GM19455 (cell line): ENCODE data around the gene MCEE.
A peak's percentile ranks its signal among the peaks of the same experiment; 100 is the strongest.
"Not testable (repeated sequence)": the region's sequence is repeated elsewhere in the genome, so short reads cannot be mapped to it uniquely, and the experiment has no call there.

Experiments
- ATAC-seq: cut with Tn5 transposase; IDR thresholded peaks from one replicate; pipeline ENCODE4 v1.9.1; 2021; ENCODE audit not compliant: unreplicated experiment

The MCEE gene

GRCh38 chr2:71130152-71130904, at the start of gene MCEE, which contains the start of gene MPHOSPH10:
Gene MCEE (minus strand): TSS chr2:71130229. CDS start chr2:71130219, 10 bp downstream.
Gene MPHOSPH10 (plus strand): TSS chr2:71130634. CDS start chr2:71130666, 32 bp downstream.
- ATAC-seq, result peak; percentile 90

DNA sequence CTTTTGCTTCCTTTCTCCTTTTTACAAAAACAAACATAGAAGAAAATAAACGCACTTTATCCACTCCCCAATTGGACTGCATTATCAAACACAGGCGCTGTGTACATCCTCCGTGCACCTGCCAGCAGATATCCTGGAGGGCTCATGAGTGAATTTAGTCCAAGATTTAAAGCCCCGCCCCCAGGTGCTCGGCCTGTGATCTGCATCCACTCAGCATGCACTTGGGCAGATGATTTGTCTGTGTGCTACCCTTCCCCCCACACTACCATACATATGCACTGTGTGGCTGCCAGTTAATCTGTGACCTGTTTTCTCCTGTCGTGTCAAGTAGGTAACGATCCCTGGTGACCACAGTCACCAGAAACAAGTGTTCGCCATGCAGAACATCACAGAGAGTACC, 48.8 kb upstream of the MCEE start:
- ATAC-seq, result not testable (repeated sequence)

DNA sequence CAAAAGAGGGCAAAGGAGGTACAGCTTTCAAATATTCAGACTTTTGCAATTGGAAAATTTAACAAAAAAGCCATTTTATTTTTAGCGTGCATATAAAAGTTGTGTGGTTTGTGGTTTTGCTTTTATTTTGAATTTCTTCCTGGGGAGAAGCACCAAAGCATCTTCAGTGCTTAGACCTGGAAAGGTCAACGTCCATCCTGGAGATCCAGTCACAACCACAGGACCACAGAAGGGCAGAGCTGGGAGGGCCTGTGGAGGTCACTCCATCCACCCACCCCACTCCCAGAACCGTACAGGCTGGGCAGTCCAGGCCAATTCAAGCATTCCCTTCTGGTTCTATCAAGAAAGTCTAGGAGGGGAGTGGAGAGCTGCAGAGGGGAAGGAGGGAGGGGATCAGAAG, 44.2 kb upstream of the MCEE start:
- no peak for ATAC-seq

DNA sequence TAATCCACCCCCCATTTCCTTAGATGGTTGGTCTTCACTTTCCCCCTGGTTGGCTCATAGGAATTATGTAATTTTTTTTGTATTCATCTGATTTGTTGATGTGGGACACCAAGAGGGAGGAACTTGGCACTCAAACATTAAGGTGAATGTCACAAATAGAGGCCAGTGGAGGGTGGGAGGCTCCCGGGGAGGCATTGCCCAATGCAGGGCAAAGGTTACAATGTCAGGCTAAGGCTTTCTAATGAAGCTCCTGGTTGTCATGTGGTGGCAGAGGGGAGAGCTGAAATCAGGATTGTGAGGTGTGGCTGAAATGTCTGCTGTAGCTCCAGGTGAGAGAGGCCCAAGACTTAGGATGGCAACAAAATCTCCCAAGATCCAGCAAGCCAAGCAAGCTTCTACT, 43.1 kb upstream of the MCEE start:
- ATAC-seq, result no peak

DNA sequence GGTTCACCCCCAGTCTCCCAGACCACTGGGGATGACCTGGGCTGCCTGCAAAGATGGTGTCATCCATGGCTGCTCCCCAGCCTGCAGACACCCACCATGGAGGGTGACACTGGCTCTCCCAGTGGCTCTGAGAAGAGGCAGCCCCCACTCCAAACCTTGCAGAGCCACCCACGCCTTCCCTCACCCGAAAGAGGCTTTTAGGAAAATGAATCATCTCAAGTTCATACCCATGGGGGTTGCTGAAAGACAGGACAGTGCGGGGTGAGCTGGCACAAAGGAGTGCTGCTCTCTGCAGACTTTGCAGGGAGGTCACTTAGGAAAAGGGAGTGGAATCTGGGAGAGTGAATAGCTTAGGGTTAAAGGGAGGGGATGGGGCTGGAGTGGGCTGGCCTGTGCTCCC, 36.8 kb upstream of the MCEE start:
- ATAC-seq, result no peak

DNA sequence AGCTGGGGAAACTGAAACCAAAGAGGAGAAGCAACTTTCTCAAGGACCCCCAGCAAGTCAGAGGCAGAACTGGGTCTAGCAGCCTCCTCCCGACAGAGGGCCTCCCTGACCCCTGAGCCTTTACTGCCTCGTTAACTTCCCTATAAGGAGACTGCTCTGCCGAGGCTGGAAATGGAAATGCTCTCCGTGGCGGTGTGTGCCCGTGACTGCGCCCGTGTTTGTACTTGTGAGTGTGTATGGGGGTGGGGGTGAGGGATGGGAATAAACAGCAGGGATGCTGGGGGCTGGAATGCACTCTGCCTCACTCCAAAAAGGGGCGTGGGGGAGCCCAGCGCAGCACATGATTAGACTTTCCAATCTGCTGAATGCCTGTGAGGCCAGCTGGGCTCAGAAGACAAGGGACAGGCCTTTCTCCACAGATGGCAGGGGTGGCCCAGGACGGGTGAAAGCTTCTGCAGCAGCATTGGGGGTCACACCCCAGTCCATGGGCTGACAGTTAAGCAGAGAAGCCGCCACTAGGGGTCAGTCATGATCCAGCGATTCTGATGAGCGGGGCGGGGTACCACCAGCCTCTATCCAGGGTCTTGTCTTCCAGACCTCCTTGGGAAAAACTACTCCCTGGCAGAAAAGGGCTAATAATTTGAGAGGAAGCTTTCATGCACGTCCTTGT, 27.2 kb upstream of the MCEE start:
- ATAC-seq, result peak; percentile 59

- no peak for ATAC-seq
Observed at GRCh38 chr2:71156573-71156972, 26.5 kb upstream of the MCEE start.

DNA sequence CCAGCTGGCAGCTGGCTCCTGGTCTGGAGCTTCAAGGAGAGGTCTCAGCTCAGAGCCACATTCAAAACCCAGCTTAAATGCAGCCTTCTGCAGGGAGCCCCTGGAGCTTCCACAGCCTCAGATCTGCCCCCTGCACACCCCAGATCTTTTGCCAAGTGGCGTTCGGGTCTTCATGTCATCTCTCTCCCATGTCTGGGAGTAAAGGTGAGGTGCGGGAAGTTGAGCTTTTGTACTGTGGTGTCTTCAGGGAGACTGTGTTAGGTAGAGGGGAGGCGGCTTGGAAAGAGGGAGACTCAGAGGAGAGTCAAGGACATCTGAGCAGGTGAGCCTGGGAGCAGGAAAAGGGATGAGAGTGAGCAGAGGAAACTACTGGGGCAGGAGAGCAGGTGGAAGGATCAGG, 25.8 kb upstream of the MCEE start:
- ATAC-seq, result no peak

DNA sequence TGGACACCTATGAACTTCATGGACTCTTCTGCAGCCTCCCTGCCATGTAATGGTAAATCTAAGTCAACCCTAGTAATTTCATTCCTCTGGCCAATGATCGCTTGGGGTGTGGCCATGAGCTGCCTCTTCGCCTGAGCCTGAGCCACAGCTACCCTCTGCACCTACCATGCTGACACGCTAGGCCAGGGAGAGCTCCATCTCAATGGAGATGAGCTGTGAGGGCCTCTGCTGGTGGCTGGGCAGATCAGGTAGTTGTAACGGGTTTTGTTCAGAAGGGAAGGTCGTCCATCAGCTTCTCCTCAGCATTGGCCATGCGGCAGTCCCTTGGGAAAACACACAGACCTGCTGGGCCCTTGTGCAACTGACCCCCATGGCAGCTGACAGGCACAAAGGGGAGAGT, 24.8 kb upstream of the MCEE start:
- ATAC-seq, result no peak

- no peak for ATAC-seq
Observed at GRCh38 chr2:71154279-71154678, 24.2 kb upstream of the MCEE start.

DNA sequence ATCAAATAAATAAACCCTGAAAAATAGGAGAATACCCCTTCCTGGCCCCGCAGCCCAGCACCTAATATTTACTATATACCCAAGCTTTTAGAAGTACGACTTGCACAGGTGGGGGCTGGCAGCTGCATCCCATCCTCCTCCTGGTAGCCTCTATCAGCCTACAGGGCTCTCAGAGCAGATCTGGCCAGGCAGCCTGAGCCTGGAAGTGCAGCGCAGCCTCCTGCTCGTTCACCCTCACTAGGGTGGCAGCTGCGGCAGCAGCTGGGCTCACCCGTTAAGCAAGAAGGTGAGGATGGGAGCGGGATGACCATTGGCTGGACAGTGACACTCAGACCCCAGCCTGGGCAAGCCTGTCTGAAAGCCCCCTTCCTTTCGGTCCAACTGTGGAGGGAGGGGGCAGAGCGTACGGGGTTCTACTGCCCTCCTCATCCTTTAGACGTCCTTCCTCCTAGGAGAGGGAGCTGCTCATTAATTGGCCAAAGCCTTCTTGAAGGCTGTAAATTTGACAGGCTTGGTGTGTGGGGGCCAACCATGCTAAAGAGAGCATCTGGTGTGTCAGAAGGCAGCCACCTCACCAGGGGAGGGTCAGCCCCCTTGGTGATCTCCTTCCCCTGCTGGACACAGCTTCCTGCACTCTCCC, 23.7 kb upstream of the MCEE start:
- ATAC-seq, result no peak

DNA sequence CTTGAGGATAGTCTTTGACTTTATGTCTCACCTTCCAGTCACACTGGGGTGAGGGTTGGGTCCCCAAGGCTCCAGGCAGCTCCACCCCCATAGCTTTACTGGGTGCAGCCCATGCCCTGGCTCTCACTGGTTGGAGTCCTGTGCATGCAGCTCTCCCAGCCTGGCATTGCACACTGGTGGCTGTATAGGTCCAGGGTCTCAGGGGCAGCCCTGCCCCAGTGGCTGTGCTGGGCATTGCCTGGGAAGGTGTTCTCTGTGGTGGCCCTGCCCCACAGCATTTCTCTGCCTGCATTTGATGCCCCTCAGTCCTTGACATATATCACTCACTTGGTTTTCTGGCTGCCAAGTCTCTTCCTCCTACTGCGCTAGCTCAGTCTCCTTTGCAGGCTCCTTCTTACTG, 21.6 kb upstream of the MCEE start:
- ATAC-seq, result no peak

- ATAC-seq, result no peak
Observed at GRCh38 chr2:71150082-71150816, 20.2 kb upstream of the MCEE start.

- no peak for ATAC-seq
Observed at GRCh38 chr2:71148506-71149063, 18.6 kb upstream of the MCEE start.

- ATAC-seq, result no peak
Observed at GRCh38 chr2:71143782-71144181, 13.8 kb upstream of the MCEE start.

GRCh38 chr2:71136174-71136573, 6.1 kb upstream of the MCEE start:
- ATAC-seq, result no peak

DNA sequence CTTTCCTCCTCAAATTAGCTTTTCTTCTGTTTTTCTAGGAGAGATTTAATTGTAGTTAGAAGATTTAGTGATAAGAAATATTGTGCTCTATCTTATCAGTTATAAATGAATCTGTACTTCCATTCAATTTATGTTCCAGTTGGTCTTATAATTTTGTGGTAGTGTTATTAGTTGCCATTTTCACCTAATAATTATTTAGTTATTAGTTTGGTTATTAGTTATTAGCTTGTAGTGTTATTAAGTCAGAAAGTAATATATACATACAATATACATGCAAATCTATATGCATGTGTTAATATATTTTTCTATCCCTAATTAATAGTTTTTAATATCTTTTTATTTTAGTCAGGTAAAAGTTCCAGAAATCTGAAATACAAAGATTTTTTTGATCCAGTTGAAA, 3.6 kb upstream of the MCEE start:
- ATAC-seq, result no peak

DNA sequence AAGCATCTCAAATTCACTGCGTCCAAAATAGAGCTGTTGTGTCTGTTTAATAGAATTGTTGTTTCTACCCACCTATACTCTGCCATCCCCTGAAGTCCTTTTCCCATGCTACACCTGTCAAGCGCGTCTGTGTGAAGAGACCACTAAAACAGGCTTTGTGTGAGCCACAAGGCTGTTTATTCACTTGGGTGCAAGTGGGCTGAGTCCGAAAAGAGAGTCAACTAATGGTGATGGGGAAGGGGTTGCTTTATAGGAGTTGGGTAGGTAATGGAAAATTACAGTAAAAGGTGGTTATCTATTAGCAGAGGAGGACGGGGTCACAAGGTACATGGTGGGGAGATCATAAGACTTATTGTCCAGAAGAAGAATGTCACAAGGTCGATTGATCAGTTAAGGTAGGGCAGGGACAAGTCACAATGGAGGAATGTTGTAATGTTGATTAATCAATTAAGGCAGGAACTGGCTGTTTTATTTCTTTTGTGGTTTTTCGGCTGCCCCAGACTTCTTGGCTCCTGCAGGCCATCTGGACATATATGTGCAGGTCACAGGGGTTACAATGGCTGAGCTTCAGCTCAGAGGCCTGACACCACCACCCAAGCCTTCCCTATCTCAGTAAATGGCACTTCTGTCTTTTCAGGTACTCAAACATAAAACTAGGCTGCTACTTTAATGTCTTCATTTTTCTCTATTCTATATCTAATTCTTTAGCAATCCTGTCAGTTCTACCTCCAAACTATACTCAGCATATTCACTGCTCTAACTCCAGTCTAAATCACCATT, 1.5 kb upstream of the MCEE start:
- not testable (repeated sequence) for ATAC-seq

- ATAC-seq, result no peak
Observed at GRCh38 chr2:71130905-71131244, 846 bp upstream of the MCEE start.

- ATAC-seq, result peak; percentile 43
Observed at GRCh38 chr2:71129902-71130151, 202 bp downstream of the MCEE start.
